AG08396 (cell line): ENCODE measurements around the gene OR8G1.
"Not testable (repeated sequence)": the region's sequence is repeated elsewhere in the genome, so short reads cannot be mapped to it uniquely, and the experiment has no call there.

ENCODE experiments used
- DNase-seq: peaks from one replicate; pipeline ENCODE4 v3.0.0; 2012; ENCODE audit warnings: low spot score, mixed read lengths

The OR8G1 gene

GRCh38 chr11:124240621-124241397 lies at the start of gene OR8G1:
Gene OR8G1 (plus strand): TSS chr11:124241095. CDS start chr11:124249676, 8,581 bp downstream.
- no peak for DNase-seq

- DNase-seq = no peak
These were observed 47.5 kb upstream of the OR8G1 start for GRCh38 chr11:124193221-124194010.

GRCh38 chr11:124194293-124195188 lies 46.4 kb upstream of the OR8G1 start:
- peak; percentile 20 for DNase-seq

DNA sequence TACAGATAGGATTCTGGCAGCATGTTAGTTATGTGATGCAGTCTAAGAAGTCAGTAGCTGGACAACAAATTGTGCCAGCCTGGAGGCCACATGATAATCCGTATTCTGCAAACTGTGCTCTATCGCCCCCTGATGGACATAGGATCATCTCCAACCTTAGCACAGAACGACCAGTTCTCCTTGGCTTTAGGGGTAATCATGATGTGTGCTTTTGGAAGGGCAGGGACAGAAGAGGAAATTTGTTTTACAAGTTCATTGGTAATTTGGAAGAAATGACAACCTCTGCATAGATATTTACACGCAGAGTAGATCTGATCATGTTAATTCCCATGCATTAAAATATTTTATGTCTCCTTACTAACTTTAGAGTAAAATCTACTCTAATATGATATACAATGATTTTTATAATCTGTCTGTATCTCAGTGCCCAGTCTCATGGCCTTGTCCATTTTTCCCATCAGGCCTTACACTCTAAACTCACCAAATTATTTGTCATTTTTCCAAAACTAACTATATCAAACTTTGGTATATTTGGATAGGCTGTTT lies 45.6 kb upstream of the OR8G1 start:
- peak; percentile 57 for DNase-seq

DNA sequence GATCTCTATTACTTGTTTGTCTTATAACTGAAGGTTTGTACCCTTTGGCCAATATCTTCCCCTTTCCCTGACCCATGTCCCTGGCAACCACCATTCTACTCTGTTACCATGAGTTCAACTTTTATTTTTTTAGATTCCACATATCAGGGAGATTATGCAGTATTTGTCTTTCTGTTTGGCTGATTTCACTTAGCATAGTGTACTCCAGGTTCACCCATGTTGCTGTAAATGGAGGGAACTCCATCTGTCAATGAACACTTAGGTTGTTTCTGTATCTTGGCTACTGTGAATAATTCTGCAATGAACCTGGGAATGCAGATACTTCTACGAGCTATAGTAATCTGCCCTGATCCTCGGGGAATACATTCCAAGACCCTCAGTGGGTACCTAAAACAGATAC lies 42.9 kb upstream of the OR8G1 start:
- no peak for DNase-seq

GRCh38 chr11:124198897-124199296 lies 42.0 kb upstream of the OR8G1 start:
- no peak for DNase-seq

DNA sequence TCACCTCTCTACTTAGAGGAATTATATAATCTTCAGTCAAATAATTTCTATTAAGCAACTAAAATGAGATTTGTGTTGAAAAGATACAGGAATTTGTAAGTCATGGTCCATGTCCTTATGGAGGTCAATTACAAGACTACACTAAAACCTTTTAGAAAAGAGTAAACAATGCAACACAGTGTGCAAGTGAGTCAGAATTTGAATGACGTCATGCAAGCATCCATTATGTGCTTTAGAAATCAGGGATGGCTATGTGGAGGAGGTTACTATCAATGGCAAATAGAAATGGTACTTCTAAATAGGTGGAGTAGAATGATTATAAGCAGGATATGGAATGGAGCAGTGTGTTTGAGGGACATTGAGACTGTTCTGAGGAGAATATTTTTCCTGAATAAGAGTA lies 41.2 kb upstream of the OR8G1 start:
- DNase-seq = peak; percentile 12

GRCh38 chr11:124200671-124201070 lies 40.2 kb upstream of the OR8G1 start:
- DNase-seq = no peak

- no peak for DNase-seq
These were observed 37.9 kb upstream of the OR8G1 start for GRCh38 chr11:124202951-124203350.

DNA sequence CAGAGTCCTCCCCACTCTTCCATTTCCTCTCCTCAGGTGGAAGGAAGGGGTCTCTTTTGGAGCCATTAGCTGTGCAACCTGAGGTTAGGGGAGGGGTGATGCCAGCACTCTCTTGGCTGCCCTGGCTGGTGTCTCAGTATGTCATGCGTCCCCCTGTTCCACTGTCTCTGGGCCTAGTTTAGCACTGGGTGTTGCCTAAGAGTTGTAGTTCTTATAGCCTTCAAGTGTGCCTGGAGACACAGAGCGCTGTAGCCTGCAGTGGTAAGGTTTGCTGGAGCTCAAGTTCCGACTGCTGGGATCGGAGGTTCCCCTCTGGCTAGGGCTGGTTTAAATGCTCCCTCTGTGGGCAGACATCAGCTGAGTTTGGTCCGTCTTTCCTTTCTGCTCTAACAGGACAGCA lies 36.9 kb upstream of the OR8G1 start:
- DNase-seq = no peak

DNA sequence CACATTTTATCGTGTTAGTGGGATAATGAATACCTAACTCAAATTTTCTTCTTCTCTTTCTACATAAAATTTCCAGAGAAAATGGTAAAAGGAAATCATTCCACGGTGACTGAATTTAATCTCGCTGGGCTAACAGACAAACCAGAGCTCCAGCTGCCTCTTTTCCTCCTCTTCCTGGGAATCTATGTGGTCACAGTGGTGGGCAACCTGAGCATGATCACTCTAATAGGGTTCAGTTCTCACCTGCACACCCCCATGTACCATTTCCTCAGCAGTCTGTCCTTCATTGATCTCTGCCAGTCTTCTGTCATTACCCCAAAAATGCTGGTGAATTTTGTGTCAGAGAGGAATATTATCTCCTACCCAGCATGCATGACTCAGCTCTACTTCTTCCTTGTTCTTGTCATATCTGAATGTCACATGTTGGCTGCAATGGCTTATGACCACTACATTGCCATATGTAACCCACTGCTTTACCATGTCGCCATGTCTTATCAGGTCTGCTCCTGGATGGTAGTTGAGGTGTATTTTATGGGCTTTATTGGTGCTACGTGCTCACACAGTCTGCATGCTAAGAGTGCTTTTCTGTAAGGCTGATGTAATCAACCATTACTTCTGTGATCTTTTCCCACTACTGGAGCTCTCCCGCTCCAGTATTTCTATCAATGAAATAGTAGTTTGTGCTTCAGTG lies 33.6 kb upstream of the OR8G1 start:
- no peak for DNase-seq

GRCh38 chr11:124209824-124210357 lies 31.0 kb upstream of the OR8G1 start:
- no peak for DNase-seq

DNA sequence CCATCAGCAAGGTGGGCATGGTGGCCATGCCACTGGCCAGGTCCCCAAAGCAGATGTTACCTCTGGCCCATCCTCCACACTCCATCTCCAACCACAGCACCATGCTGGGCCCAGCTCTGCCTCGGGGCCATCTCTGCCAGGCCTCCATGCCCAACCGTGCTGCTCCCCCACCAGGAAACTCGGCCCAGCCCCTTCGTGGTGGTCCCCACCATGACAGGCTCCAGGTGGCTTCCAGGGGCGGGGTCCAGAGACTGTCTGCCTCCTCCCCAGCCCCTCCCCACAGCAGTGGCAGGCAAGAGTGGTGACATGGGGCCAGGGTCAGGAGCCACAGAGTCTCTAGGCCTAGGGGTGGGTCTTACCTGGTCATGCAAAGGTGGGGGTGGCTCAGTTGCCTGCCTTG lies 30.5 kb upstream of the OR8G1 start:
- DNase-seq = no peak

- no peak for DNase-seq
These were observed 29.6 kb upstream of the OR8G1 start for GRCh38 chr11:124211321-124211720.

DNA sequence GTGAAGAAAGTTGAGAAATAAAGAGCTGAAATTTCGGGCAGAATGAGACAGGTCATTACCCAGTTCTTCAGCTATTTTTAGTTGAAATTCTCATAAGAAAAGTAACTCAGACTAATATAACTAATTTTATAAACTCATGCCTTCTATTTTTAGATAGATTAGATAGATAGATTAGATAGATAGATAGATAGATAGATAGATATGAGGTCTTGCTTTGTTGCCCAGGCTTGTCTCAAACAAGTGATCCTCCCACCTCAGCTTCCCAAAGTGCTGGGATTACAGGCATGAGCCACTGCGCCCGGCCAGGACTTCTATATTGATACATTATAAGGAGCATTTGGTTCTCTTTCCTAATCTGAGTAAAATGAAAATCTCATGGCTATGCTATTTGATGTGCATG lies 26.9 kb upstream of the OR8G1 start:
- no peak for DNase-seq

DNA sequence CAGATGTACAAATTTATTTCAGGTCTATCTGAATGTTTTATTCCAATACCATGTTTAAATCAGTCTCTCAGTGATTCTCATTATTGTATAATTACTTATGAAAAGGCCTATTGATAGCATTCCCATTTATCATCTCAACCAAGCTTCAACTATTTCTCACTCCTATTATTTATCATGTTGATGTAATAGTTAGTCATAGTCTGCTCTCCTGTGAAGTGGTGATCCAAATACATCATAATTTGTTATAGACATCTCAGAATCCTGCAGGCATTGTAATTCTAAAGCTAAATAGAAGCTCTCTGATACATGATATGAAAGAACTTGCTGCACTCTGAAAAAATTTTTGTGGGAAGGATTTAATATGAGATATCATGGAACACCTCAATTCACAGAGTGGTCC lies 21.8 kb upstream of the OR8G1 start:
- DNase-seq = no peak

DNA sequence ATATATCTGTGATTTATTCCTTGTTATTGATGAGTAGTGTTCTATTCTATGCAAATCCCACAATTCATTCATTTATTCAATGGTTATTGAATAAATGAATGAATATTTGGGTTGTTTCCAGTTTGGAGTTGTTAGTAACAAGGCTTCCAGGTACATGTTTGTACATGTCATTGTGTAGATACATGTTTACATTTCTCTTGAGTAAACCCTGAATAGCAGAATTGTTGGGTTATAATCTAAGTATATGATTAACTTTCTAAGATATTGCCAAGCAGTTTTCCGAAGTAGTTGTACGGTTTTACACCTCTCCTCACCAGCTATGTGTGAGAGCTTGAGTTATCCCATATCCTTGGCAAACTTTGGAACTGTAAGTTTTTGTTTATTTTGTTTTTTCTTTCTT lies 18.5 kb upstream of the OR8G1 start:
- DNase-seq = no peak

GRCh38 chr11:124224618-124225423 lies 16.1 kb upstream of the OR8G1 start:
- not testable (repeated sequence) for DNase-seq

GRCh38 chr11:124225471-124225870 lies 15.4 kb upstream of the OR8G1 start:
- DNase-seq = no peak

- DNase-seq = no peak
These were observed 7.5 kb upstream of the OR8G1 start for GRCh38 chr11:124233376-124233775.
